Neural crest cell (in vitro differentiated cells): ENCODE data around the gene CTRB1. TPM values are rescaled to one million over a fixed set of nuclear protein-coding genes. Genes with fewer than 3 reads are reported as not detected.

Experiments
- DNase-seq: peaks from one replicate; pipeline ENCODE4 v3.0.0; 2021; ENCODE audit warnings: low read depth, mixed read lengths, low spot score
- H3K27ac Mint-ChIP-seq: one replicate; pipeline ENCODE4 v1.8.0; 2021; ENCODE audit warnings: mild to moderate bottlenecking, mixed read lengths; ENCODE audit not compliant: unreplicated experiment
- H3K27me3 Mint-ChIP-seq: 2 replicates; pipeline ENCODE4 v1.8.0; 2021; ENCODE audit warnings: low read depth, mild to moderate bottlenecking, mixed read lengths
- H3K36me3 Mint-ChIP-seq: 2 replicates; pipeline ENCODE4 v1.8.0; 2021; ENCODE audit warnings: low read depth, mild to moderate bottlenecking, mixed read lengths
- H3K4me1 Mint-ChIP-seq: 2 replicates; pipeline ENCODE4 v1.8.0; 2021; ENCODE audit warnings: mixed read lengths
- H3K4me3 Mint-ChIP-seq: one replicate; pipeline ENCODE4 v1.8.0; 2021; ENCODE audit warnings: mild to moderate bottlenecking, mixed read lengths
- H3K9me3 Mint-ChIP-seq: 2 replicates; pipeline ENCODE4 v1.8.0; 2021; ENCODE audit warnings: mixed read lengths
- total RNA-seq: library from RNA; stranded (reverse); gene quantifications from 2 replicates; pipeline ENCODE4 v1.2.1, GENCODE V29; 2021
- TF ChIP-seq, protein P1 (sequence below): fragments of 200-600 bp; sonication (generic); conservative IDR thresholded peaks from 2 replicates; pipeline ENCODE4 v1.5.0; 2021; ENCODE audit warnings: antibody characterized with exemption, mild to moderate bottlenecking

The CTRB1 gene
- total RNA-seq, 1 donor from 2014 or later, result not detected

DNA sequence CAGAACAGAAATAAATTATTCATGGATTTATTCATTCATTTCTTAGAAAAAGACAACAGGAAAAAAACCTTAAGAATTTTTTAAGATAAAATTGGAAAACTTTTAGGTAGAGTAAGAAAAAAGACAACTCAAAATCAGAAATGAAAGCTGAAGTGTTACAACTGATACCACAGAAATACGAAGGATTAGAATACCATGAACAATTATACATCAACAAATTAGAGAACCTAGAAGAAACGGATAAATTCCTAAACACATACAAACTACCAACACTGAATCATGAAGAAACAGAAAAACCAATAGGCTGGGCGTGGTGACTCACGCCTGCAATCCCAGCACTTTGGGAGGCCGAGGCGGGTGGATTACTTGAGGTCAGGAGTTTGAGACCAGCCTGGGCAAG lies 39.6 kb upstream of the CTRB1 start:
- no peaks in the 10 kb centered on the region for H3K27me3 Mint-ChIP-seq
- H3K4me1 Mint-ChIP-seq, result no peaks in the 10 kb centered on the region
- H3K36me3 Mint-ChIP-seq, result peaks cover 18% of the 10 kb centered on the region
- TF ChIP-seq, protein P1, sequence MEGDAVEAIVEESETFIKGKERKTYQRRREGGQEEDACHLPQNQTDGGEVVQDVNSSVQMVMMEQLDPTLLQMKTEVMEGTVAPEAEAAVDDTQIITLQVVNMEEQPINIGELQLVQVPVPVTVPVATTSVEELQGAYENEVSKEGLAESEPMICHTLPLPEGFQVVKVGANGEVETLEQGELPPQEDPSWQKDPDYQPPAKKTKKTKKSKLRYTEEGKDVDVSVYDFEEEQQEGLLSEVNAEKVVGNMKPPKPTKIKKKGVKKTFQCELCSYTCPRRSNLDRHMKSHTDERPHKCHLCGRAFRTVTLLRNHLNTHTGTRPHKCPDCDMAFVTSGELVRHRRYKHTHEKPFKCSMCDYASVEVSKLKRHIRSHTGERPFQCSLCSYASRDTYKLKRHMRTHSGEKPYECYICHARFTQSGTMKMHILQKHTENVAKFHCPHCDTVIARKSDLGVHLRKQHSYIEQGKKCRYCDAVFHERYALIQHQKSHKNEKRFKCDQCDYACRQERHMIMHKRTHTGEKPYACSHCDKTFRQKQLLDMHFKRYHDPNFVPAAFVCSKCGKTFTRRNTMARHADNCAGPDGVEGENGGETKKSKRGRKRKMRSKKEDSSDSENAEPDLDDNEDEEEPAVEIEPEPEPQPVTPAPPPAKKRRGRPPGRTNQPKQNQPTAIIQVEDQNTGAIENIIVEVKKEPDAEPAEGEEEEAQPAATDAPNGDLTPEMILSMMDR, result no peak
- H3K4me3 Mint-ChIP-seq, result no peak overlapping the region
- H3K9me3 Mint-ChIP-seq, result peaks cover 34% of the 10 kb centered on the region
- no peak for DNase-seq
- H3K27ac Mint-ChIP-seq, result no peak overlapping the region

DNA sequence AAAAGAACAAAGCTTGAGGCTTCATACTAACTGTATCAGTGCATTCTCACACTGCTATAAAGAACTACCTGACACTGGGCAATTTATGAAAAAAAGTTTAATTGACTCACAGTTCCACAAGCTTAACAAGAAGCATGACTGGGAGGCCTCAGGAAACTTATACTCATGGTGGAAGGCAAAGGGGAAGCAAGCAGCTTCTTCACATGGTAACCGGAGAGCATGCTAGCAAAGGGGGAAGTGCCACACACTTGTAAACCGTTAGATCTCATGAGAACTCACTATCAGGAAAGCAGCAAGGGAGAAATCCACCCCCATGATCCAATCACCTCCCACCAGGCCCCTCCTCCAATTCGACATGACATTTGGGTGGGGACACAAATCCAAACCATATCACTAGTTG lies 37.2 kb upstream of the CTRB1 start:
- Mint-ChIP-seq H3K36me3 (peaks cover 13% of the 10 kb centered on the region), H3K27ac (no peak overlapping the region), H3K27me3 (no peaks in the 10 kb centered on the region), H3K9me3 (peaks cover 36% of the 10 kb centered on the region), H3K4me3 (no peak overlapping the region), H3K4me1 (no peaks in the 10 kb centered on the region)
- TF ChIP-seq, protein P1, result no peak
- DNase-seq, result no peak

DNA sequence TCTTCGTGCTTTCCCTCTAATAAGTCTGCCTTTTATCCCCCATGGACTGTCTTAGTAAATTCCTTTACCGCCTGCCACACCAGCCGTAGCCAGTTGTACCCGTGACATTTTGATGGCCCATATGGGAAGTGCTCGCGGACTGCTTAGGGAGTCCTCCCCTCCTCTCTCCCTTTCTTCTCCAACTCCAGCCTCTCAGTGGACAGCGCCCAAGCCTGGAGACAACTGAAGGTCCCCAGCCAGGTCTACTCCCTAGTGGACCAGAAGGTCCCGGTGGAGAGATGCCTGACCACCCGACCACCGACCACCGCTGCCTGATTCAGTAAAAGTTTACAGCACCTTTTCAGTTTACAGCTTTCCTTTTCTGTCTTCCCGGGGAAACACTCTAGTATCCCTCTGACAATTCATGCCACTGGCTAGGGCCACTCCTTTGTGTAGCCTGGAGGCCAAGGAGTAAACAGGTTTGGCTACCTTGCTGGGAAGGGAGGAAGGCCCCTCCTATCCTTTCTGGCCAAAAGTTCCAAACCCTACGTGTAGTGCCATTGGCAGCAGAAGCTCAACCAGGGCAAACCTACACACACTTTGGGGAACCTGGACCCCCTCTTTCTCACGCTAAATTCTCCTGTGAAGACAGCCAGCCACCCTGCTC lies 29.8 kb upstream of the CTRB1 start:
- no peak overlapping the region for H3K4me3 Mint-ChIP-seq
- TF ChIP-seq, protein P1, result no peak

DNA sequence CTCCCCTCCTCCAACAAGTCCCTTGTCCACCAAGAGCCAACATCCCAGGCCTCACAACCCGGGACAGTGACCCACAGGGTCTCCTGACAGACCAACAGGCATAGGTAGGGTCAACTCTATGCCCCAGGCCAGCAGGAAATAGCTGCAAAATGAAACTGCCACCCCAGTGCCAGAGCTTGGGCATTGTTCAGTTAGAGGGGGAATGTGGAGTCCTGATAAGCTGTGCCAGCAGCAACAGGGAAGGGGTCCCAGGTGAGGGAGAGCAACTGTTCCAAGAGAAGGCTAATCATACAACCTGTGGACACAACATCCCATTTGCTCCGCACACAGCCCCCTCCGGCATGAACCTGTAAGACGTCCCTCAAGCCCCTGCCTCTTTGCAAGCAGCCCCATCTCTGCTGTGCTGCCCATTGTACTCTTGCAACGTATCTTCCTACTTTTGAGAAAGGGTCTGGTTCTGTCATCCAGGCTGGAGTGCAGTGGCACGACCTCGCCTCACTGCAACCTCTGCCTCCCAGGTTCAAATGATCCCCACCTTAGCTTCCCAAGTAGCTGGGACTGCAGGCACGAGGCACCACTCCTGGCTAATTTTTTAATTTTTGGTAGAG lies 29.0 kb upstream of the CTRB1 start:
- H3K27me3 Mint-ChIP-seq, result peaks cover 3% of the 10 kb centered on the region
- H3K4me3 Mint-ChIP-seq, result no peak overlapping the region
- H3K9me3 Mint-ChIP-seq, result peaks cover 16% of the 10 kb centered on the region
- no peaks in the 10 kb centered on the region for H3K4me1 Mint-ChIP-seq
- TF ChIP-seq, protein P1, result no peak
- no peak overlapping the region for H3K27ac Mint-ChIP-seq
- no peak for DNase-seq
- H3K36me3 Mint-ChIP-seq, result peaks cover 2% of the 10 kb centered on the region

More for the DNA sequence above, 29.8 kb upstream of the CTRB1 start:
- peaks cover 18% of the 10 kb centered on the region for H3K9me3 Mint-ChIP-seq
- peaks cover 2% of the 10 kb centered on the region for H3K36me3 Mint-ChIP-seq
- DNase-seq, result no peak
- H3K27ac Mint-ChIP-seq, result no peak overlapping the region
- H3K4me1 Mint-ChIP-seq, result no peaks in the 10 kb centered on the region
- peaks cover 3% of the 10 kb centered on the region for H3K27me3 Mint-ChIP-seq

DNA sequence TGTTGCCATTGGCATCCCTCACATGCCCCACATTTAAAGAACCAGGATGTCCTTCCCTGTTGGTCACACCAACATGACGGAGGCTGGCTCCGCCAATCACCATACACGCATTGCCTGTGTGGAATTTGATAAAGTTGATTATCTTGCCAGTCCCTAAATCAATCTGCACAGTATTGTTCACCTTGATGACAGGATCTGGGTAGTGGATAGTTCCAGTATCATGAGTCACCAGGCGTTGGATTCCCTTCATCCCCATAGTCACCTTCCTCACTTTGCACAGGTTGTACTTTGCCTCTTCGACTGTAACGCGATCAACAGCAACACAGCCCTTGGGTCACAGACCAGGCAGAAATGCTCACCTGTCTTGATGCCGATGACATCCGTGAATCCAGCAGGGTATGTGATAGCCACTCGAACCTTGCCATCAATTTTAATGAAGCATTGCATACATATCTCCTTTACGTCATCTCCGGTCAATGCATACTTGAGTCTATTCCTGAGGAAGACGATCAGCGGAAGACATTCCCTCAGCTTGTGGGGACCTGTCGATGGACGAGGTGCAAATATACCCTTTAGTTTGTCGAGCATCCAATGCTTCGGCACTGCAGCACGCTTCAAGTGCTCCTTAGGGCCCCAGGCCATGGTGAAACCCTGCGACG lies 26.1 kb upstream of the CTRB1 start:
- no peaks in the 10 kb centered on the region for H3K36me3 Mint-ChIP-seq
- peaks cover 3% of the 10 kb centered on the region for H3K27me3 Mint-ChIP-seq
- no peaks in the 10 kb centered on the region for H3K4me1 Mint-ChIP-seq
- no peak for DNase-seq
- TF ChIP-seq, protein P1, result no peak
- H3K9me3 Mint-ChIP-seq, result peaks cover 4% of the 10 kb centered on the region
- H3K27ac Mint-ChIP-seq, result no peak overlapping the region
- H3K4me3 Mint-ChIP-seq, result no peak overlapping the region
